GM18519 (cell line): ENCODE data around the gene TNS2.

Source experiments
- ATAC-seq: cut with Tn5 transposase; IDR thresholded peaks from one replicate; pipeline ENCODE4 v1.9.1; 2021; ENCODE audit warnings: mild to moderate bottlenecking, moderate library complexity; ENCODE audit not compliant: unreplicated experiment, low FRiP score

The TNS2 gene

GRCh38 chr12:53055471-53056266 is 5.8 kb downstream of the TNS2 start:
- ATAC-seq = no peak

DNA sequence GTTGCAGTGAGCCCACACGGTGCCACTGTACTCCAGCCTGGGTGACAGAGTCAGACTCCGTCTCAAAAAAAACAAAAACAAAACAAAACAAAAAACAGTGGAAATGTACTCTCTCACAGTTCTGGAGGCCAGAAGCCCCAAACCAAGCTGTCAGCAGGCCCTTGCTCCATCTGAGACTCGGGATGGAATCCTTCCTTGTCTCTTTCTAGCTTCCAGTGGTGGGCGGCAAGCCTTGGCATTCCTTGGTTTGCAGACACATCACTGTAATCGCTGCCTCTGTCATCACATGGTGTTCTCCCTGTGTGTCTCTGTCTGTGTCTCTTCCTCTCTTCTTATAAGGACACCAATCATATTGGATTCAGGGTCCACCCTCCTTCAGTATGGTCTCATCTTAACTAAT is 6.4 kb downstream of the TNS2 start:
- no peak for ATAC-seq

DNA sequence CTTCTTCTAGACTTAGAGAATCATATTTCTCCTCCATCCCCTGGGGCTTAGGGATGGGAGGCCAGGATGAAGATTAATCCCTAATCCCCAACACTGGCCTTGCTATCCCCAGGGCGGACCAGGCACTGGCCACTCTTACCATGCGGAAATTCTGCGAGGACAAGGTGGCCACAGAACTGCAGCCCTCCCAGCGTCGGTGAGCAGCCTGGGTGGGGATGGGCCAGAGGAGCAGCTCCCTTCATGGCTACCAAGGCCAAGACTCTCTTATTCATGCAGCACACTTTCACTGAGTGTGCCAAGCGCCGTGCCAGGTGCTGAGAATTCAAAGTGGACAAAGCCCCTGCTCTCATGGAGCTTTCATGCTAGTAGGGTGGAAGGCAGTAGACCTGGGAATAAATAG is 7.0 kb downstream of the TNS2 start:
- no peak for ATAC-seq

DNA sequence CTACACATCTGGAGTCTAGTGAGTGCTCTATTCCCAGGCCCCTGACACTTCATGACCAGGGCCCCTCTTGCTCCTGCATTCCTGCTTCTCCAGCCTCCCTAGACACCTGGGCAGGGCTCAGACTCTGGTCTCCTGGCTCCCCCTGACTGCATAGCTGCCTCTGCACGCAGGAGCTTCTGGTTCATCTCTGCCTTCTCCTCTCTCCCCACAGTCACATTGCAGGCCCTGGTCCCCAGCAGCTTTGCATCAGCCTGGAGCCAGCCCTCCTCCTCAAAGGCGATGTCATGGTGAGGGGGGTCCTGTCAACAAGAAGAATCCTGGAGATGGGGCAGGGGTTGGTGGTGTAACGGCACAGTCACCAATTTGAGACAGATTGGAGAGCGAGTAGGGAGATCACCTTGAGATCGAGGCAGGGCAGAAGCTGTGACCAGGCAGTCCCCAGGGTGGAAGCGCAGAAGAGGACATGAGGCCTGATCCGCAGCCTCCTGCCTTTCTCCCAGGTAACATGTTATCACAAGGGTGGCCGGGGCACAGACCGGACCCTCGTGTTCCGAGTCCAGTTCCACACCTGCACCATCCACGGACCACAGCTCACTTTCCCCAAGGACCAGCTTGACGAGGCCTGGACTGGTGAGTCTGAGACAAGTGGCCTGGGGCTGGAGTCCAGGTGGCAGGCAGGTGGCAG is 8.1 kb downstream of the TNS2 start:
- no peak for ATAC-seq

GRCh38 chr12:53058674-53059433 is 9.0 kb downstream of the TNS2 start:
- ATAC-seq = no peak

DNA sequence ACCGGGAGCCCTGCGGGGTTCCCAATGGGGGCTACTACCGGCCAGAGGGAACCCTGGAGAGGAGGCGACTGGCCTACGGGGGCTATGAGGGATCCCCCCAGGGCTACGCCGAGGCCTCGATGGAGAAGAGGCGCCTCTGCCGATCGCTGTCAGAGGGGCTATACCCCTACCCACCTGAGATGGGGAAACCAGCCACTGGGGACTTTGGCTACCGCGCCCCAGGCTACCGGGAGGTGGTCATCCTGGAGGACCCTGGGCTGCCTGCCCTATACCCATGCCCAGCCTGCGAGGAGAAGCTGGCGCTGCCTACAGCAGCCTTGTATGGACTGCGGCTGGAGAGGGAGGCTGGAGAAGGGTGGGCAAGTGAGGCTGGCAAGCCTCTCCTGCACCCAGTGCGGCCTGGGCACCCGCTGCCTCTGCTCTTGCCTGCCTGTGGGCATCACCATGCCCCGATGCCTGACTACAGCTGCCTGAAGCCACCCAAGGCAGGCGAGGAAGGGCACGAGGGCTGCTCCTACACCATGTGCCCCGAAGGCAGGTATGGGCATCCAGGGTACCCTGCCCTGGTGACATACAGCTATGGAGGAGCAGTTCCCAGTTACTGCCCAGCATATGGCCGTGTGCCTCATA is 9.7 kb downstream of the TNS2 start:
- no peak for ATAC-seq

DNA sequence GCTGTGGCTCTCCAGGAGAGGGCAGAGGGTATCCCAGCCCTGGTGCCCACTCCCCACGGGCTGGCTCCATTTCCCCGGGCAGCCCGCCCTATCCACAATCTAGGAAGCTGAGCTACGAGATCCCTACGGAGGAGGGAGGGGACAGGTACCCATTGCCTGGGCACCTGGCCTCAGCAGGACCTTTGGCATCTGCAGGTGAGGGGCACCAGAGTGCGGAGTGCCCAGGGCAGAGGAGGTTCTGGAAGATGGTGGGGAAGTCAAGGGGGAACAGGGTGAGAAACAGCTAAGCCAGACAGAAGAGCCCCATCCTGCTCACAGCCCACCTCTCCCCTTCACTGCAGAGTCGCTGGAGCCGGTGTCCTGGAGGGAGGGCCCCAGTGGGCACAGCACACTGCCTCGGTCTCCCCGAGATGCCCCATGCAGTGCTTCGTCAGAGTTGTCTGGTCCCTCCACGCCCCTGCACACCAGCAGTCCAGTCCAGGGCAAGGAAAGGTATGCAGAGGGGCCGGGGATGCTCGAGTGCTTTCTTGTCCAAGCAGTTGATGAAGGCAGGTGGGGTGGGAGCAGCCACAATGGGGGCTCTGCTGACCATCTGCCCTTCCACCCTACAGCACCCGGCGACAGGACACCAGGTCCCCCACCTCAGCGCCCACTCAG is 10.3 kb downstream of the TNS2 start:
- no peak for ATAC-seq

GRCh38 chr12:53060721-53061276 is 10.9 kb downstream of the TNS2 start:
- ATAC-seq = no peak

DNA sequence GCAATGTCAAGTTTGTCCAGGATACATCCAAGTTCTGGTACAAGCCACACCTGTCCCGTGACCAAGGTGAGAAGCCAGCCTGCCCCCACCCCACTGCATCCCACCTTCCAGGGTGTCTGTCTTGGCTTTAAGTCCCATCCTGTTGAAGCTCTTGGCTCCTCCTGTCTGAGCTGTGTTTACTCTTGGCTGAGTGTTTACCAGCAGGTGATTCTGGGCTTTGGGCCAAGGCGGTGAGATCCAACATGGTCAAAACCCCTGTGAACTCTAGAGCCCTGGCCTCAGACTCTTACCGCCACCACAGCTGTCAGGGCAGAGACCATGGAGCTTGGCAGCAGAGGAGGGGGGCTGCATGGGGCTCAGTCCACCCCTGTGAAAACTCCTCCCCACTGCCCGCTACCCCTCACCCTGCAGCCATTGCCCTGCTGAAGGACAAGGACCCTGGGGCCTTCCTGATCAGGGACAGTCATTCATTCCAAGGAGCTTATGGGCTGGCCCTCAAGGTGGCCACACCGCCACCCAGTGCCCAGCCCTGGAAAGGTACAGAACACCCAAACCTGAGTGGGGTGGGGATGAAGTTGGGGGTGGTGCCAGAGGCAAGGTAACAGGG is 11.6 kb downstream of the TNS2 start:
- ATAC-seq = no peak

- no peak for ATAC-seq
Observed at GRCh38 chr12:53062011-53062961, 12.4 kb downstream of the TNS2 start.

DNA sequence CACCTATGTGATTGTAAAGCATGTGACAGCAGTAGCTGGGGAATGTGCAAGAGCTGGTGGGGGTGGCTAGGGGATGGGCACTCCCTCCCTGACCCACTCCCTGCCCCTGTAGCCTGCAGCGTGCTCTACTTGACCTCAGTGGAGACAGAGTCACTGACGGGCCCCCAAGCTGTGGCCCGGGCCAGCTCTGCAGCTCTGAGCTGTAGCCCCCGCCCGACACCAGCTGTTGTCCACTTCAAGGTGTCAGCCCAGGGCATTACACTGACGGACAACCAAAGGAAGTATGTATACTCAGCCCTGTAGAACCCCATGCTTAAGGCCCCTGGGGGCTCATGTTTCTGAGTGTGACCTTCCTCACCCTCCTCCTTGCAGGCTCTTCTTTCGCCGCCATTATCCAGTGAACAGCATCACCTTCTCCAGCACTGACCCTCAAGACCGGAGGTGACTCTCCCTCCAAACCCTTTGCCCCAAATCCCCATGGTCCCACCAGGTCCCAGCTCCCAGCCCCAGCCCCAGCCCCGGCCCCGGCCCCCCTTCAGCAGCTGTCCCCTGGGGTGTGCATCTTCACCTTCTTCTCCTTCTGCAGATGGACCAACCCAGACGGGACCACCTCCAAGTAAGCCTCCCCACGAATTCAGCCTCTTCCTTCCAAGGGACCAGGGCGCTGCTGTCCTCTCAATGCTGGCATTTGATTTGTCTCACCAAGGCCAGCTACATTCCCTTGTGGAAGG is 13.3 kb downstream of the TNS2 start:
- ATAC-seq = no peak

- ATAC-seq = no peak
Observed at GRCh38 chr12:53063708-53064612, 14.1 kb downstream of the TNS2 start.

DNA sequence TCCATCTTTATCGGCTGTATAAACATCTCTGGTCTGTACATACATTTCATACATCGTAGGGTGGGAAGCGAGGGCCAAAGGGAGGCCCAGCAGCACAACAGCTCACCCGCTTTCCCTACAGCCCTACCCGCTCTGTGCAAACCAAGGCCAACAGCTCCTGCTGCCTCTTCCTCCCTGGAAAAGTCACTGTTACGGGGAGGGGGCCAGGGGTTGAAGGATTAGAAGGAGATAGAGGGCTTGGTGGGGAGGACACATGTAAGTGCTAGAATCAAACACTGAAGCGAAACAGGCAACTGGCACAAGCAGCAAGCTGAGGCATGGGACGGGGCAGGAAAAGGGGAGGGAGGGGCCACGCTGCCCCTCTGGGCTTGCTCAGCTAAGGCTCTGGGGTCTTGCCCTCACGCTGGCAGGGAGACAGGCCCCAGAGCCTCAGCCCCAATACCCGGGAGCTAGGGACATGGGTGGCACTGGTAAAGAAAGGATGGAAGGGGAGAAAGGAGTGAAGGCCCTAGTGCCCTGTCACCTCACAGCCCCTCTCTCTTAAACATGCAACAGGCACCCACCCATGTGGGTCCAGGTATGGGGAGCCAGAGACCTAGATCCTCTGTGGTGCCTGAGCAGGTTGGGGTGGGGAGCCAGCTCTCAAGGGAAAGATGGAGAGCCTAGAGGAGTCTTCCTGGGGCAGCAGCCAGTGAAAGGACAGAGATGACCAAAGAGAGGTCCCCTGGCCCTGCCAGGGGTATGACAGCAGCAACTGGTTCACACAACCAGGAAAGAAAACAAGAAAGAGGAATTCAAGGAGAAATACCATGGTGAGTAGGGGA is 15.0 kb downstream of the TNS2 start:
- ATAC-seq = no peak

DNA sequence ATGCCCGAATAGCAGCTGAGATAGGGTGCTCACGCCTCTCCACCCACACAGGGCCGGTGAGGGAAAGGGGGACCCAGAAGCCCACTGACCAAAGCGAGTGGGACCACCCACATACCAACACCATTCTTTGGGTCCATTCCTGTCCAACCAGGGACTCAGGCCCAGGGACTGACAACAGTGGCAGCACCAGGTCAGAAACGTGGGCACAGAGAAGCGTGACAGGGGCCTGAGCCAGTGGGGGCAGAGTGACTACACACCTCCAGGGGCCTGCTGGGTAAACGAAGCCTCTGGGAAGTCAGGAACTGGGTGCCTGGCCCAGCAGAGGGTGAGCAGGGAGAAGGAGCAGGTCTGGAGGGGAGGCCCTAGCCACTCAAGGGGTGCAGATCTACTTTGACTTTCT is 15.6 kb downstream of the TNS2 start:
- ATAC-seq = no peak

GRCh38 chr12:53065975-53066931 is 16.4 kb downstream of the TNS2 start:
- no peak for ATAC-seq
